K562 (cell line): Measurements from ENCODE around the gene SHF. TPM values are rescaled to one million over a fixed set of nuclear protein-coding genes. Genes with fewer than 3 reads are reported as not detected.

Experiments
- ATAC-seq: fragments of 200-7000 bp; cut with Tn5 transposase; 3 replicates; pipeline ENCODE4 v1.9.1; 2020; ENCODE audit warnings: moderate library complexity
- BruUV-seq: library from RNA; stranded (reverse); fragments of 400-500 nt; replicated peaks from 2 replicates; lab custom pipeline; 2021; lab: Mats Ljungman, UMichigan
- CTCF ChIA-PET: fragments of 300-600 bp; formaldehyde crosslinking; extraction: SDS; loops from one replicate; lab custom pipeline; 2021; ENCODE audit warnings: low intra/inter-chr PET ratio; lab: Yijun Ruan, JAX
- POLR2A ChIA-PET: fragments of 300-600, 350-650 bp; sonication (Branson Sonifier 250); formaldehyde crosslinking; extraction: SDS; loops from one replicate; lab custom pipeline; 2021; ENCODE audit warnings: antibody characterized with exemption, inconsistent platforms; lab: Yijun Ruan, JAX
- DNase-seq, 4 experiments: peaks; one replicate each; pipeline versions ENCODE4 v3.0.0 to v3.0.0-alpha.2; 2011 to 2018; ENCODE audit warnings: low spot score in 3 of 4, mixed read lengths in 3 of 4; ENCODE audit errors: extremely low read depth in 1 of 4
- FAIRE-seq: peaks from 2 replicates; lab custom pipeline; 2011; peaks lifted over from hg19 to GRCh38; lab: Jason Lieb, UNC
- H2AFZ ChIP-seq: 2 replicates; pipeline ENCODE4 v1.6.0; 2011; ENCODE audit warnings: low read depth, low read length, control low read depth, inconsistent platforms
- H3K27ac ChIP-seq: fragments of 200-600 bp; 3 replicates; pipeline ENCODE4 v1.8.0; 2011; ENCODE audit warnings: low read depth, mild to moderate bottlenecking, control low read depth, inconsistent platforms, low read length, moderate library complexity, mixed read lengths; ENCODE audit errors: extremely low read depth
- H3K27me3 ChIP-seq, 2 experiments: fragments of 300-600 bp in 1 of 2; 2 replicates in 1 of 2; 3 replicates in 1 of 2; pipeline versions ENCODE4 v1.6.0 to v1.8.0; 2011; ENCODE audit warnings: inconsistent platforms in 2 of 2, low read length in 2 of 2, mild to moderate bottlenecking in 1 of 2, mixed read lengths in 1 of 2, moderate library complexity in 1 of 2; ENCODE audit not compliant: control insufficient read depth in 2 of 2, insufficient read depth in 2 of 2
- H3K36me3 ChIP-seq: fragments of 300-600 bp; 3 replicates; pipeline ENCODE4 v1.8.0; 2011; ENCODE audit warnings: mild to moderate bottlenecking, low read length, inconsistent platforms; ENCODE audit not compliant: control insufficient read depth, insufficient read depth
- H3K4me1 ChIP-seq, 2 experiments: fragments of 200-600 bp in 1 of 2; replicated peaks in 1 of 2; 2 replicates in 1 of 2; 3 replicates in 1 of 2; pipeline versions ENCODE4 v1.5.1 to v1.8.0; 2011; ENCODE audit warnings: inconsistent platforms in 2 of 2, low read length in 2 of 2, mild to moderate bottlenecking in 1 of 2, mixed read lengths in 1 of 2, moderate library complexity in 1 of 2; ENCODE audit not compliant: control insufficient read depth in 2 of 2, insufficient read depth in 2 of 2
- H3K4me2 ChIP-seq: 2 replicates; pipeline ENCODE4 v1.6.1; 2011; ENCODE audit warnings: low read length, control low read depth, inconsistent platforms, mixed read lengths; ENCODE audit not compliant: insufficient read depth
- H3K4me3 ChIP-seq: fragments of 200-600 bp; sonication (generic), shearing (Covaris generic); 2 replicates; pipeline ENCODE4 v1.5.1; 2016; ENCODE audit warnings: control low read depth, inconsistent platforms
- H3K79me2 ChIP-seq: fragments of 200-600 bp; 3 replicates; pipeline ENCODE4 v1.8.0; 2011; ENCODE audit warnings: low read length, inconsistent platforms; ENCODE audit not compliant: control insufficient read depth, insufficient read depth
- H3K9ac ChIP-seq, 2 experiments: 2 replicates each; pipeline versions ENCODE4 v1.6.0 to v1.6.1; 2011; ENCODE audit warnings: low read depth in 2 of 2, low read length in 2 of 2, control low read depth in 1 of 2, inconsistent platforms in 1 of 2, mild to moderate bottlenecking in 1 of 2, mixed read lengths in 1 of 2; ENCODE audit not compliant: insufficient read depth in 1 of 2
- H3K9me1 ChIP-seq: one replicate; pipeline ENCODE4 v1.6.0; 2011; ENCODE audit warnings: inconsistent platforms, mild to moderate bottlenecking, low read length, moderate library complexity; ENCODE audit not compliant: control insufficient read depth, insufficient read depth
- H3K9me3 ChIP-seq: replicated peaks from 2 replicates; pipeline ENCODE4 v1.5.1; 2011; ENCODE audit warnings: low read depth, low read length, inconsistent platforms; ENCODE audit not compliant: control insufficient read depth, insufficient read depth
- H4K20me1 ChIP-seq: replicated peaks from 2 replicates; pipeline ENCODE4 v1.6.1; 2011; ENCODE audit warnings: low read length, inconsistent platforms, mixed read lengths; ENCODE audit not compliant: control insufficient read depth, insufficient read depth
- ARNT ChIP-seq, 2 experiments: fragments of 450-650 bp; IDR thresholded peaks; 2 replicates each; pipeline ENCODE4 v1.6.1; 2016; ENCODE audit warnings: mild to moderate bottlenecking in 1 of 2
- BHLHE40 ChIP-seq: IDR thresholded peaks from 2 replicates; pipeline ENCODE4 v1.6.1; 2011; ENCODE audit warnings: low read length, improper control_type of control experiment
- CTCF ChIP-seq, 3 experiments: IDR thresholded peaks in 2 of 3; conservative IDR thresholded peaks in 1 of 3; 2 replicates each; pipeline ENCODE4 v1.5.1; 2011 to 2012; ENCODE audit warnings: low read length in 3 of 3, mild to moderate bottlenecking in 3 of 3, control low read depth in 2 of 3, improper control_type of control experiment in 1 of 3, inconsistent platforms in 1 of 3, low read depth in 1 of 3, mixed read lengths in 1 of 3, moderate library complexity in 1 of 3; ENCODE audit not compliant: insufficient read depth in 2 of 3
- DEAF1 ChIP-seq: fragments of 450-650 bp; formaldehyde crosslinking; IDR thresholded peaks from 2 replicates; pipeline ENCODE4 v1.4.0; 2020; ENCODE audit warnings: mild to moderate bottlenecking, moderate library complexity
- ETV5 ChIP-seq: sonication (generic); formaldehyde crosslinking; IDR thresholded peaks from 2 replicates; pipeline ENCODE4 v1.4.0; 2020; ENCODE audit warnings: low read depth, mild to moderate bottlenecking, missing genetic modification reagents
- KLF16 ChIP-seq: IDR thresholded peaks from 2 replicates; pipeline ENCODE4 v1.6.1; 2016; ENCODE audit warnings: antibody characterized with exemption
- L3MBTL2 ChIP-seq: fragments of 450-650 bp; IDR thresholded peaks from 2 replicates; pipeline ENCODE4 v1.6.1; 2016; ENCODE audit warnings: mild to moderate bottlenecking, moderate library complexity
- RAD21 ChIP-seq, 2 experiments: fragments of 250-450 bp in 1 of 2; fragments of 450-650 bp in 1 of 2; sonication (Bioruptor Pico) in 1 of 2; formaldehyde crosslinking in 1 of 2; IDR thresholded peaks in 1 of 2; conservative IDR thresholded peaks in 1 of 2; 2 replicates each; pipeline versions ENCODE4 v1.4.0 to v1.8.0; 2020 to 2022; ENCODE audit warnings: mild to moderate bottlenecking in 2 of 2, moderate library complexity in 1 of 2
- RCOR1 ChIP-seq, 2 experiments: IDR thresholded peaks; 2 replicates each; pipeline ENCODE4 v1.6.1; 2012; ENCODE audit warnings: low read depth in 2 of 2, low read length in 2 of 2, borderline replicate concordance in 1 of 2, improper control_type of control experiment in 1 of 2
- RFX7 ChIP-seq: fragments of 250-450 bp; sonication (Bioruptor Pico); IDR thresholded peaks from 2 replicates; pipeline ENCODE4 v1.5.1; 2021; ENCODE audit warnings: mild to moderate bottlenecking
- TFAM ChIP-seq: fragments of 250-450 bp; sonication (Bioruptor Pico); conservative IDR thresholded peaks from 2 replicates; pipeline ENCODE4 v1.5.0; 2021; ENCODE audit warnings: mild to moderate bottlenecking, moderate library complexity
- YY1 ChIP-seq, 3 experiments: IDR thresholded peaks; 2 replicates each; pipeline ENCODE4 v1.6.1; 2011; ENCODE audit warnings: low read length in 2 of 3, mild to moderate bottlenecking in 2 of 3, moderate library complexity in 2 of 3, borderline replicate concordance in 1 of 3, control low read depth in 1 of 3, low read depth in 1 of 3; ENCODE audit not compliant: insufficient read depth in 3 of 3, insufficient replicate concordance in 2 of 3, control insufficient read depth in 1 of 3, insufficient read length in 1 of 3; ENCODE audit errors: extremely low read depth in 1 of 3
- ZNF24 ChIP-seq: fragments of 450-650 bp; IDR thresholded peaks from 2 replicates; pipeline ENCODE4 v1.6.1; 2016
- WGBS: fragments of 100-300 bp; shearing (Covaris generic); methylation state at CpG from one replicate; pipeline ENCODE4 v1.1.6; 2016; ENCODE audit warnings: low coverage, mixed read lengths; ENCODE audit not compliant: insufficient coverage; ENCODE audit errors: missing lambda C conversion rate; 5-methylcytosine and 5-hydroxymethylcytosine counted together
- in situ Hi-C: fragments of 300-500 bp; cut with MboI; formaldehyde crosslinking; loops from 4 replicates; pipeline ENCODE4 v1.15.0; 2018; ENCODE audit warnings: inconsistent platforms, mixed read lengths
- intact Hi-C: fragments of 100-400 bp; cut with micrococcal nuclease; formaldehyde crosslinking; loops from 2 replicates; pipeline ENCODE4 v1.14.2; 2022
- polyA plus RNA-seq, 8 experiments: library from polyadenylated mRNA; depleted of rRNA in 4 of 8; stranded (reverse) in 5 of 8; unstranded in 3 of 8; fragments of >200 nt; fragmentation: Nextera tagmentation in 2 of 8; fragmentation: Illumina TruSeq in 1 of 8; extraction: Ambion mirVana in 2 of 8; extraction: Trizol in 1 of 8; gene quantifications; 2 replicates each; pipeline versions ENCODE4 v1.2.1 to v1.2.3, GENCODE V29; 2011 to 2014; ENCODE audit warnings: inconsistent platforms in 1 of 8, missing spikeins in 1 of 8
- total RNA-seq, 7 experiments: library from RNA; depleted of rRNA in 6 of 7; stranded (reverse); fragments of >200 nt in 6 of 7; fragmentation: Illumina TruSeq in 2 of 7; extraction: Trizol in 2 of 7; gene quantifications; 2 replicates each; pipeline versions ENCODE4 v1.2.1 to v1.2.3, GENCODE V29; 2011 to 2021; ENCODE audit warnings: low replicate concordance in 1 of 7

Gene SHF
- total and polyA plus RNA-seq, 9 of the 15 experiments (the other 6 are each of a cell fraction or from before 2014, with no cell fraction given): 0.51 to 2.2 (median 0.85) TPM; not detected in 2

GRCh38 chr15:45205192-45205591 is 17.4 kb upstream of the SHF start:
- DNase-seq (peak; percentile 45 to 79 (median 62)), ATAC-seq (peak; percentile 68), FAIRE-seq (peak; percentile 83)
- Histone ChIP-seq H3K27me3 (peaks cover 2 to 4% of the 10 kb centered on the region in 2 experiments; a peak in 1 of 5 replicates), H3K4me2 (no peak overlapping the region; the same call in 1 of the 2 replicates), H3K36me3 (no peaks in the 10 kb centered on the region), H3K9me1 (no peaks in the 10 kb centered on the region), H3K9me3 (no peaks in the 10 kb centered on the region), H3K4me1 (peaks cover 0 to 2% of the 10 kb centered on the region in 2 experiments; a peak in 2 of 5 replicates), H3K4me3 (no peak overlapping the region), H3K27ac (no peak overlapping the region), H4K20me1 (no peaks in the 10 kb centered on the region), H3K9ac (no peak overlapping the region), H2AFZ (no peak overlapping the region; the same call in 1 of the 2 replicates), H3K79me2 (no peaks in the 10 kb centered on the region)
- intact Hi-C loops: loop anchor here (1.0 kb wide), 3 partner anchors 42 to 252 kb away; no protein-coding TSS in a partner anchor
- BruUV-seq: no TSS peak
- ChIA-PET POLR2A (interaction anchor here (0.6 kb wide), 1 partner anchor 13 kb away, joined by 3 read pairs; no protein-coding TSS in a partner anchor), CTCF (interaction anchor here (0.9 to 3.4 kb wide), 3 partner anchors 63 to 406 kb away, joined by 3 to 33 read pairs (median 7); no protein-coding TSS in a partner anchor)
- in situ Hi-C loops: loop anchor here (5.0 kb wide), 1 partner anchor 247 kb away; no protein-coding TSS in a partner anchor
- 4% methylated on average over 2 of the region's 2 CpGs for WGBS
- TF ChIP-seq BHLHE40: 0 out of 2 replicates have a peak, but pooled peaks have one; percentile 21
- TF ChIP-seq DEAF1 (CRISPR knock-in tag): peak; percentile 41; the same call in 1 of the 2 replicates
- TF ChIP-seq TFAM (CRISPR knock-in tag): no peak
- TF ChIP-seq ETV5 (CRISPR knock-in tag): 0 out of 2 replicates have a peak, but pooled peaks have one; percentile 27
- 0 out of 4 replicates have a peak, but pooled peaks of 1 of the 2 experiments have one; percentile 22 for TF ChIP-seq ARNT (IDR thresholded peaks at IDR 0.05)
- TF ChIP-seq RCOR1 (IDR thresholded peaks at IDR 0.05; ENCODE audit: borderline replicate concordance in 1 of 2, low read depth in 2 of 2, low read length in 2 of 2): peak in 1 of 2 experiments; percentile 69; a peak in 1 of 4 replicates
- TF ChIP-seq RFX7: no peak
- peak in 1 of 3 experiments; percentile 37 for TF ChIP-seq YY1 (IDR thresholded peaks at IDR 0.05; ENCODE audit: borderline replicate concordance in 1 of 3, control insufficient read depth in 1 of 3, extremely low read depth in 1 of 3, insufficient read depth in 3 of 3, insufficient read length in 1 of 3, insufficient replicate concordance in 2 of 3, low read depth in 1 of 3, low read length in 2 of 3)
- peak; percentile 86 for TF ChIP-seq ZNF24
- 0 out of 2 replicates have a peak, but pooled peaks have one; percentile 22 for TF ChIP-seq L3MBTL2
- peak; percentile 53; the same call in 1 of the 2 replicates for TF ChIP-seq KLF16
- TF ChIP-seq RAD21 (CRISPR knock-in tag; conservative IDR thresholded peaks at IDR 0.05 in 1 of 2, IDR thresholded peaks at IDR 0.05 in 1 of 2): peak; percentile 70 to 86
- peak; percentile 89 to 97 (median 95) for TF ChIP-seq CTCF (IDR thresholded peaks at IDR 0.05 in 2 of 3, conservative IDR thresholded peaks at IDR 0.05 in 1 of 3; ENCODE audit: insufficient read depth in 2 of 3, low read depth in 1 of 3, low read length in 3 of 3)
